GM19240 (cell line): ENCODE data around the gene TP53INP2.
"Not testable (repeated sequence)": the region's sequence is repeated elsewhere in the genome, so short reads cannot be mapped to it uniquely, and the experiment has no call there.

Source experiments
- DNase-seq: peaks from one replicate; pipeline ENCODE4 v3.0.0; 2011; ENCODE audit warnings: low spot score; ENCODE audit not compliant: insufficient read length

The TP53INP2 gene

GRCh38 chr20:34720266-34720665 is 16.1 kb downstream of the TP53INP2 start:
- no peak for DNase-seq

- not testable (repeated sequence) for DNase-seq
Observed at GRCh38 chr20:34722560-34722959, 18.4 kb downstream of the TP53INP2 start.

GRCh38 chr20:34724172-34724571 is 20.0 kb downstream of the TP53INP2 start:
- no peak for DNase-seq

GRCh38 chr20:34729416-34729815 is 25.3 kb downstream of the TP53INP2 start:
- DNase-seq: no peak

GRCh38 chr20:34732523-34732922 is 28.4 kb downstream of the TP53INP2 start:
- DNase-seq: no peak

GRCh38 chr20:34736106-34736735 is 32.1 kb downstream of the TP53INP2 start:
- no peak for DNase-seq

GRCh38 chr20:34743039-34743438 is 38.9 kb downstream of the TP53INP2 start:
- no peak for DNase-seq

- no peak for DNase-seq
Observed at GRCh38 chr20:34744340-34744739, 40.2 kb downstream of the TP53INP2 start.

GRCh38 chr20:34744847-34745246 is 40.7 kb downstream of the TP53INP2 start:
- no peak for DNase-seq

- DNase-seq: no peak
Observed at GRCh38 chr20:34746674-34747073, 42.5 kb downstream of the TP53INP2 start.

GRCh38 chr20:34747479-34747878 is 43.3 kb downstream of the TP53INP2 start:
- DNase-seq: no peak

- no peak for DNase-seq
Observed at GRCh38 chr20:34748709-34749108, 44.6 kb downstream of the TP53INP2 start.

GRCh38 chr20:34750484-34750883 is 46.3 kb downstream of the TP53INP2 start:
- no peak for DNase-seq

- no peak for DNase-seq
Observed at GRCh38 chr20:34751453-34751852, 47.3 kb downstream of the TP53INP2 start.

- no peak for DNase-seq
Observed at GRCh38 chr20:34753706-34754461, 49.7 kb downstream of the TP53INP2 start.

GRCh38 chr20:34754611-34755010 is 50.5 kb downstream of the TP53INP2 start:
- DNase-seq: no peak

- no peak for DNase-seq
Observed at GRCh38 chr20:34755367-34755766, 51.2 kb downstream of the TP53INP2 start.

GRCh38 chr20:34762031-34762555 is 57.9 kb downstream of the TP53INP2 start:
- no peak for DNase-seq
